T-helper 17 cell (primary cell): Measurements from ENCODE around the gene STRN3. TPM values are rescaled to one million over a fixed set of nuclear protein-coding genes. Genes with fewer than 3 reads are reported as not detected.
"Not testable (repeated sequence)": the region's sequence is repeated elsewhere in the genome, so short reads cannot be mapped to it uniquely, and the experiment has no call there.

Experiments used
- ATAC-seq: fragments of 150-1000 bp; cut with Tn5 transposase; 2 replicates; pipeline ENCODE4 v1.10.0; 2021; ENCODE audit warnings: mild to moderate bottlenecking, moderate library complexity
- DNase-seq, 3 donors: peaks; one replicate each; pipeline versions ENCODE4 v3.0.0 to v3.0.0-alpha.2; 2020 to 2021
- H3K9me3 ChIP-seq: one replicate; pipeline ENCODE4 v1.7.0; 2013; ENCODE audit warnings: low read length, mild to moderate bottlenecking; ENCODE audit not compliant: control insufficient read depth, poor library complexity, severe bottlenecking
- H3K27ac Mint-ChIP-seq: one replicate; pipeline ENCODE4 v1.8.0; 2022; ENCODE audit warnings: mild to moderate bottlenecking, moderate library complexity, mixed read lengths
- H3K27me3 Mint-ChIP-seq: one replicate; pipeline ENCODE4 v1.8.0; 2022; ENCODE audit warnings: mixed read lengths
- H3K36me3 Mint-ChIP-seq: one replicate; pipeline ENCODE4 v1.8.0; 2022; ENCODE audit warnings: low read depth, mixed read lengths
- H3K4me1 Mint-ChIP-seq: one replicate; pipeline ENCODE4 v1.8.0; 2022; ENCODE audit warnings: mild to moderate bottlenecking, mixed read lengths
- H3K4me3 Mint-ChIP-seq: one replicate; pipeline ENCODE4 v1.8.0; 2022; ENCODE audit warnings: mild to moderate bottlenecking, moderate library complexity, mixed read lengths
- total RNA-seq, 4 donors: library from RNA in 2 of 4; stranded (reverse) in 2 of 4; gene quantifications; one replicate each; pipeline ENCODE4 v1.2.3 and lab custom pipeline; 2022 to 2026

STRN3 gene
- total RNA-seq, 2 donors from 2014 or later = 23.1 to 25.1 TPM

DNA sequence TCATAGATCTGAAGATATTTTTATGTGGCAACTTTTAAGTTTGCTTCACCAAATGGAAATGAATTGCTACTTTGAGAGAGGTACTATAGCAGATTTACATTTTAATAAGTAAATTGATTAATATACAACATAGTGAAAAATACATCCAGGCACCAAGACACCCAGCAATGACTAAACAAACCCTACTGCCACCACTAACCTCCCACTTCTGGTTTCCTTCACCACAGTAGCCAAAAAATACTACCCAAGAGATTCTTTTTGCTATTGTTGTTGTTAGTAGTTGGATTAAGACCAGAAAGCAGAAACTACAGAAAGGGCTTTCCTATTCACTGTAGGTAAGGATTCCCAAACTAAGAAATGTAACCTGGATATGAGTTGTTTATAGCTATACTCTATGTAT lies 97.7 kb downstream of the STRN3 start:
- H3K9me3 ChIP-seq = no peaks in the 10 kb centered on the region
- H3K4me1 Mint-ChIP-seq = peaks cover 2% of the 10 kb centered on the region
- H3K27ac Mint-ChIP-seq = no peak overlapping the region
- ATAC-seq (no peak), DNase-seq (no peak)
- H3K27me3 Mint-ChIP-seq = no peaks in the 10 kb centered on the region
- no peak overlapping the region for H3K4me3 Mint-ChIP-seq
- H3K36me3 Mint-ChIP-seq = no peaks in the 10 kb centered on the region

DNA sequence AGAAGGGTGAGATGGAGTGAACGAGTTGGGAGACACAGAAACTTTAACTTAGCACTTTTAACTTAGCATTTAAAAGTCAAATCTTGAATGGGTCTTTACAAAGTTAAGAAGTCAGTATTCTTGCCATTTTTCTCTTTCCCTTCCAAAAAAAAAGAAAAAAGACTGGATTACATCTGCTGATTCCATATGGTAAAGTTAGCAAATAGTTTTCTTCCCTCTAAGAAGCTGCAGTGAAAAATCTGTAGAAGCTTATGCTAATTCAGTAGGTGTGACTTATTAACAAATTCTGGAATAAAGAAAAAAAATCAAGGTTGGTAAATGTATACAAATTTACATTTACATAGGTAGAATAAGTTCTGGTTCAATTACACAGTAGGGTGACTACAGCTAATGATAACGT lies 100.9 kb downstream of the STRN3 start:
- Mint-ChIP-seq H3K4me3 (no peak overlapping the region), H3K27me3 (no peaks in the 10 kb centered on the region), H3K36me3 (peaks cover 2% of the 10 kb centered on the region), H3K4me1 (peaks cover 11% of the 10 kb centered on the region), H3K27ac (no peak overlapping the region)
- no peak for ATAC-seq
- H3K9me3 ChIP-seq = no peaks in the 10 kb centered on the region
- no peak for DNase-seq

DNA sequence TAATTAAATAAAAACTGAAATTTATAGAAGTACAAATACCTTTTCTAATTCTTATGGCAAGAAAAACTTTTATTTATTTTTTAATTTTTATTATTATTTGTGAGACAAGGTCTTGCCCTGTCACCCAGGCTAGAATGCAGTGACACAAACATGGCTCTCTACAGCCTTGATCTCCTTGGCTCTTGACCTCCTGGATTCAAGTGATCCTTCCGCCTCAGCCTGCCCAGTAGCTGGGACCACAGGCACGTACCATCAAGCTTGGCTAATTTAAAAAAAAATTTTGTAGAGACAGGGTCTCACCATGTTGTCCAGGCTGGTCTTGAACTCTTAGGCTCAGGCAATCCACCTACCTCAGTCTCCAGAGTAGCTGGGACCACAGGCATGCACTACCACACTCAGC lies 104.4 kb downstream of the STRN3 start:
- peaks cover 2% of the 10 kb centered on the region for H3K36me3 Mint-ChIP-seq
- no peaks in the 10 kb centered on the region for H3K9me3 ChIP-seq
- no peak overlapping the region for H3K27ac Mint-ChIP-seq
- ATAC-seq = no peak
- H3K27me3 Mint-ChIP-seq = no peaks in the 10 kb centered on the region
- DNase-seq = no peak
- peaks cover 12% of the 10 kb centered on the region for H3K4me1 Mint-ChIP-seq
- H3K4me3 Mint-ChIP-seq = no peak overlapping the region

DNA sequence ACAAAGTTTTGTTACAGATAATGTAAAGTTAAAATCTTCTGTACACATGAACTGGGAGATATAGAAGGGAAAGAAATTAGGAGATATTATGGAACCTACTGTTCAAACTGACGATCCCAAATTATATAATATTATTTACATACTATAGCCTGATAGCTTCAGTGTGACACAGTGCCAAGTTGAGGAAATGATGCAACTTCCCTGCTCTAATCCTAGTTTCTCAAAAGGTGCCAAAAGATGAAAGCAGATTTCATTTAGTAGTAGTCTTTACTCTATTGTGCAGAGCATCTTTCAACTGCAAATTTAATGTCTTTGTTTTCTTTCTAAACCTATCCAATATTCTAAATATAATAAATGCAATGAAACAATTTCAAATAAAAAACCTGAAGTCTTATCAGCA lies 104.9 kb downstream of the STRN3 start:
- H3K9me3 ChIP-seq = no peaks in the 10 kb centered on the region
- H3K4me1 Mint-ChIP-seq = peaks cover 12% of the 10 kb centered on the region
- H3K4me3 Mint-ChIP-seq = no peak overlapping the region
- no peak overlapping the region for H3K27ac Mint-ChIP-seq
- no peak for DNase-seq
- H3K36me3 Mint-ChIP-seq = peaks cover 2% of the 10 kb centered on the region
- no peaks in the 10 kb centered on the region for H3K27me3 Mint-ChIP-seq
- no peak for ATAC-seq

DNA sequence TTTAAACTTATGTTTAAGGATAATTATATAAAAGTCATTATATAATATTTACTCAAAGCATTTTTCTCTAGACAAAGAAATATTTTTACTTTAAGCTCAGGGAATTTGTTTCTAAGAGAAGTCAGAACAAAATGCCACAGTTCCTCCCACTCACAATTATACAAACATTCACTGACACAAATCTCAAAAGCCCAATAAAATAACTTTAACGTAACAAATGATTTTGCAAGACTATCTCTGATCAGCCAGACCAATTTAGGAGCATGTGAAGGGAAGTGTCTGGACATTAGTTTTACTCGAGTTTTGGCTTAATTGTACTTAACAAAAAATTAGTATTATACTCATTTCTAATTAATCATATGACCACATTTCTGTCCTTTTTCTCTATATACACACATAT lies 110.6 kb downstream of the STRN3 start:
- ATAC-seq = no peak

DNA sequence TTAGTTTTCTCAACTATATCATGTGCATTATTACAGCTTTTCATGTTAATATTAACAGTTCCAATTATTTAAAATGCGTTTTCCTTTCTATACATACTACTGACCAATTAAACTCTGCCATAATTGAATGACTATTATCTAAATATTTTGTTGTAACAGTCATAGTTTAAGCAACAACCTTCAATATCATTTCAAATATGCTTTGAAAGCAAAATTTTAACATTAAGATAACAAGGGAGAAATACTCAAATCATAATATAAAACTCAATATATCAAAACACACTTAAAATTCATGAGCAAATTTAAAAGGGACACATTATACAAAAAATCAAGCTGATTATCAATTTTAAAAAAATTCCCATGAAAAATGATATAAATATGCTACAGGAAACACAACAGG lies 111.4 kb downstream of the STRN3 start:
- H3K9me3 ChIP-seq = no peaks in the 10 kb centered on the region
- peaks cover 4% of the 10 kb centered on the region for H3K4me1 Mint-ChIP-seq
- H3K36me3 Mint-ChIP-seq = no peaks in the 10 kb centered on the region
- H3K4me3 Mint-ChIP-seq = no peak overlapping the region
- DNase-seq (no peak), ATAC-seq (no peak)
- H3K27ac Mint-ChIP-seq = no peak overlapping the region
- no peaks in the 10 kb centered on the region for H3K27me3 Mint-ChIP-seq

More for the DNA sequence above, 110.6 kb downstream of the STRN3 start:
- no peaks in the 10 kb centered on the region for H3K27me3 Mint-ChIP-seq
- H3K9me3 ChIP-seq = no peaks in the 10 kb centered on the region
- no peak for DNase-seq
- H3K36me3 Mint-ChIP-seq = no peaks in the 10 kb centered on the region
- H3K4me3 Mint-ChIP-seq = no peak overlapping the region
- H3K27ac Mint-ChIP-seq = no peak overlapping the region
- peaks cover 4% of the 10 kb centered on the region for H3K4me1 Mint-ChIP-seq

DNA sequence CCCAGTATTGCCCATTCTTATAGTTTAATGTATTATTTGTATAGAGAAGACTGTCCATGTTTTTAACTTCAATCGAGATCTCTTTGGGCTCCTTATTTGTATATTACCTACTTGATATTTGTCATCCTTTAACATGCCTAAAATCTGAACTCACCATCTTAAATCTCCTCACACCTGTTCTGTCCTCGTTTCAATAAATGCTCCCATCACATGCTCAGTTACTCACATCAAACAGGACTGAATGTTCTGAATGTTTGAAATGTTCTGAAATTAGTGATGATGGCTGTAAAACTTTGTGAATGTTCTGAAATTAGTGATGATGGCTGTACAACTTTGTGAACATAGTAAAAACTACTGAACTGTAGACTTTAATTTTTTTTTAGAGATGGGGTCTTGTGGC lies 117.4 kb downstream of the STRN3 start:
- H3K9me3 ChIP-seq = no peaks in the 10 kb centered on the region
- peaks cover 4% of the 10 kb centered on the region for H3K4me1 Mint-ChIP-seq
- no peak for ATAC-seq
- DNase-seq = no peak
- H3K27ac Mint-ChIP-seq = no peak overlapping the region
- no peaks in the 10 kb centered on the region for H3K27me3 Mint-ChIP-seq
- H3K36me3 Mint-ChIP-seq = no peaks in the 10 kb centered on the region
- no peak overlapping the region for H3K4me3 Mint-ChIP-seq

DNA sequence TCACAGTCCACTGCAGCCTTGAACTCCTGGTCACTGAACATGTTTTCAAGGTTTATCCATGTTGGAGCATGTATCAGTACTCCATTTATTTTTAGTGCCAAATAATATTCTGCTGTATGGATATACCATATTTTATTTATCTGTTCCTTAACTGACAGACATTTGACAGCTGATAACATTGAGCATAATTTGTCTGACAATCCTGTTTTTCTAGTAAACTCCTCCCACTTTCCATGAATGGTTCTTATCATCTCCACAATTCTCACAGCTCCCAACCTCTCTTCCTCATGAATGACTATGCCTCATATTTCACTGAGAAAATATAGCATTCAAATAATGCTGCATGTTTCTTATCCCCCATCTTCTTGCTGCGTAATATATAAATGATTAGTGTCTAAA lies 118.5 kb downstream of the STRN3 start:
- peaks cover 4% of the 10 kb centered on the region for H3K4me1 Mint-ChIP-seq
- no peaks in the 10 kb centered on the region for H3K27me3 Mint-ChIP-seq
- no peak overlapping the region for H3K4me3 Mint-ChIP-seq
- DNase-seq = no peak
- no peaks in the 10 kb centered on the region for H3K36me3 Mint-ChIP-seq
- ATAC-seq = no peak
- no peaks in the 10 kb centered on the region for H3K9me3 ChIP-seq
- H3K27ac Mint-ChIP-seq = no peak overlapping the region

DNA sequence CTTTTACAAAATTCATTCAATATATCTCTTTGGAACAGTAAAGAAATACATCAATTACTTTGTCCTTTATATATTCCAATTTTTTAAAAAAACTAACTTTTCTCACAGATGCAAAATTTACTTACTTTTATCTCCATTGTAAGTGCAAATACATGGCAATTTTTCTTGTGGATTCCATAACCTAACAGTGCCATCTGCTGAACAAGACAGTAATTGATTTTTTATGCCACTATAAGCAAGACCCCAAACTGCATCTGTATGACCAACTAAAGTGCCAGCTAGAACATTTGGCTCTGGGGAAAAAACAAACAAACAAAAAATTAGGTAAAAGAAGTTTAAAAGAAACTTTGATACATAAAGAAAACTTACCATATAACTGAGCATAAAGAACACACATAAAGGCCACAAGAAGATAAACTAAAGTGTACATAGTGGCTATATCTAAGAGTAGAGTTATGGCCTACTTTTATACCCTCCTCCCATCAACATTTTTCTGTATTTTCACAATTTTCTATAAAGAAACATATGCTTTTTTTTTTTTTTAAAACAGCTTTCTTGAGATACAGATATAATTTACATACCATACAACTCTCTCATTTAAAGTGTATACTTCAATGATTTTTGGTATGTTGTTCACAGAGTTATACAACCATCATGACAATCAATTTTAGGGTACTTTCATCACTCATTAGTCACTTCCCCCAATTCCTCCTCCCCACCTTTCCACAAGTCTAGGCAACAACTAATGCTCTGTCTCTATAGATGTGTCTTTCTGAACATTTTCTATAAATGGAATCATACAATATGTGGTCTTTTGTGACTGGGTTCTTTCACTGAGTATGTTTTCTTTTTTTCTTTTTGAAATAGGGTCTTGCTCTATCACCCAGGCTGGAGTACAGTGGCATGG lies 119.2 kb downstream of the STRN3 start:
- DNase-seq (no peak), ATAC-seq (no peak)
- Mint-ChIP-seq H3K36me3 (no peaks in the 10 kb centered on the region), H3K27ac (no peak overlapping the region), H3K4me3 (no peak overlapping the region), H3K27me3 (no peaks in the 10 kb centered on the region), H3K4me1 (peaks cover 4% of the 10 kb centered on the region)
- no peaks in the 10 kb centered on the region for H3K9me3 ChIP-seq

DNA sequence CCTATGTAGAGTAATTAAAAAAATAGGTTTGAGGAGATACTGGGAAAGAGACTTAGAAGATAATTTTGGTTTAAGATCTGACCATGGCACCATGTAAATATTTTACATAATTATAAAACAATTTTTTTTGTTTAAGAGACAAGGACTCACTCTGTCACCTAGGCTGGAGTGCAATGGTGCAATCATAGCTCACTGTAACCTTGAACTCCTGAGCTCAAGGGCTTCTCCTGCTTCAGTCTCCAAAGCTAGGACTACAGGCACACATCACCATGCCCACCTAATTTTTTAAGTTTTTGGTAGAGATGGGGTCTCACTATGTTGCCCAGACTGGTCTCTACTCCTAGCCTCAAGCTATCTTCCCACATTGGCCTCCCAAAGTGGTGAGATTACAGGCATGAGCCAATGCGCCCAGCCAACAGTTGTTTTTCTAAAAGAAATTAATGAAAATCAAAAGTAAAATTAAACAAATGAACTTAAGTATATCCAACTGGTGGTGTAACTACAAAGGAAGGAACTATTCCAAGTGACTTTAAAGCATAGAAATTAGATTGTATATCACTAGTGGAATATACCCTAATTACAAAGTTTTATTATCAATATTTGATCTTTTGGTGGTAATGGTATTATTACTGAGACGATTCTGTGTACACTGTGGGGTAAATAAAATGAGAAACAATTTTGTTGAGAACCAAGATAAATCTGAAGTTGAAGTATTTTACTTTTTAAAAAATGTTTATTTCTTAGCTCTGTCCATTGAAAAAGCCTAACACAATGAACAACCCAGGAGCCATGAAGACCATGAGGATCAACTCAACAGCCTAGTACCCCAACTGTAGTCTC lies 122.7 kb downstream of the STRN3 start:
- H3K9me3 ChIP-seq = no peaks in the 10 kb centered on the region
- Mint-ChIP-seq H3K36me3 (peaks cover 4% of the 10 kb centered on the region), H3K27ac (no peak overlapping the region), H3K27me3 (no peaks in the 10 kb centered on the region), H3K4me3 (no peak overlapping the region), H3K4me1 (peaks cover 12% of the 10 kb centered on the region)
- DNase-seq (no peak), ATAC-seq (no peak)

DNA sequence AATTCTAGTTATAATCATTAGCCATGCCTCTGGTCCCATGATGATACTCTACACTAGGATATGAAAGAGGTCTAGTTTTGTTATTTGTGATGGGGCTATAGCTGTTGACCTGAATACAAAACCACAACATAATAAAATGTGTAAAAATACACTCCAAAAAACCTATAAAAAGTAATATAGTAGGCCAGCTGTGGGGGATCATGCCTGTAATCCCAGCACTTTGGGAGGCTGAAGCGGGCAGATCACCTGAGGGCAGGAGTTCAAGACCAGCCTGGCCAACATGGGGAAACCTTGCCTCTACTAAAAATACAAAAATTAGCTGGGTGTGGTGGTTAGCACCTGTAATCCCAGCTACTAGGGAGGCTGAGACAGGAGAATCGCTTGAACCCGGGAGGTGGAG lies 129.1 kb downstream of the STRN3 start:
- Mint-ChIP-seq H3K36me3 (peaks cover 12% of the 10 kb centered on the region), H3K4me1 (peaks cover 17% of the 10 kb centered on the region)
- H3K27me3 Mint-ChIP-seq, H3K27ac Mint-ChIP-seq, DNase-seq, H3K4me3 Mint-ChIP-seq, H3K9me3 ChIP-seq, ATAC-seq: not testable (repeated sequence)

DNA sequence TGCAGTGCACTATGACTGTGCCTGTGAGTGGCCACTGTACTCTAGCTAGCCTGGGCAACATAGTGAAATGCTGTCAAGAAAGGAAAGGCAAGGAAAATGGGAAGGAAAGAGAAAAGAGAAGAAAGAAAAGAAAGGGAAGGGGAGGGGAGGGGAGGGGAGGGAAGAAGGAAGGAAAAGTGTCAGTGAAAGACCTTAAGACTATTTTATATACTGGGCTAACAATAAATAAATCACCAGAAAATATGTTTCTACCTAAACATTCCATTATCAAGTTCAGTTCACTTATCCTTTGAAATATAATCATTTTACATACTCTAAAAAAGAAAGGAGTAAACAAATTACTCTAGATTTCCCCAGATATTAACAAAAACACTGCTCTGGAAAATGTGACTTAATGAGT lies 129.7 kb downstream of the STRN3 start:
- Mint-ChIP-seq H3K4me1 (peaks cover 14% of the 10 kb centered on the region), H3K4me3 (no peak overlapping the region), H3K27me3 (no peaks in the 10 kb centered on the region), H3K36me3 (peaks cover 12% of the 10 kb centered on the region), H3K27ac (peak overlapping the region; percentile 81)
- H3K9me3 ChIP-seq = no peaks in the 10 kb centered on the region
- no peak for ATAC-seq
- no peak for DNase-seq

DNA sequence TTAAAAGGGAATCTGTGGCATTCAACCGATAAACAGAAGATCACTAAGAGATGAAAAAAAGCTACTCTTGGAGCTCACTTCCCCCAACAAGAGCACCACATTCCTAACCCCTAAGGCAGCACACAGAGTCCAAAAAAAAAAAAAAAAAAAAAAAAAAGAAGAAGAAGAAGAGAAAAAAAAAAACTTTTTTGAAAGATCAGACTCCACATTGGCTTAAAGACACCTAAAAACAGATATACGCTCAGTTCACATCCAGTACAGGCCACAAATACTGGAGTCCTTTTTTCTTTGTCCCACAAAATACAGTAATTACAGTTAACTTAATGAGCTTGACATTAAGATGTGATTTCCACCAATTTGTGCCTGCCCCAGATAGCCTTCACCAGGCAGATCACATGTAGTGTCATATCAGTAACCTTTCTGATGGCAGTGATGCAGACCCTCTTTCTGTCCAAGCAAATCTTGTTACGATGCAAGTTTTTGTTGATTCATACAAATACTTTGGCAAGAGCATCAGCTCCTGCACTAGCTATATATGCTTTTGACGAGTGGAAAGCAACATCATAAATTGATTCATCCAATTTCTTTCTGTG lies 131.2 kb downstream of the STRN3 start:
- Mint-ChIP-seq H3K4me1 (peaks cover 14% of the 10 kb centered on the region), H3K27ac (no peak overlapping the region), H3K36me3 (peaks cover 12% of the 10 kb centered on the region), H3K4me3 (peak overlapping the region; percentile 7), H3K27me3 (no peaks in the 10 kb centered on the region)
- ATAC-seq (no peak), DNase-seq (no peak)
- H3K9me3 ChIP-seq = no peaks in the 10 kb centered on the region
